T-cell (primary cell): ENCODE measurements around the gene EXOC6. TPM values are rescaled to one million over a fixed set of nuclear protein-coding genes. Genes with fewer than 3 reads are reported as not detected.
"Not testable (repeated sequence)": the region's sequence is repeated elsewhere in the genome, so short reads cannot be mapped to it uniquely, and the experiment has no call there.

Source experiments
- ATAC-seq, 4 experiments: fragments of 200-7000 bp in 3 of 4; fragments of 150-1000 bp in 1 of 4; cut with Tn5 transposase; replicated peaks in 1 of 4; 1 replicate in 3 of 4; 2 replicates in 1 of 4; pipeline ENCODE4 v1.10.0; 2021; ENCODE audit warnings: moderate library complexity in 3 of 4, mild to moderate bottlenecking in 2 of 4, moderate number of reproducible peaks in 1 of 4
- CTCF ChIA-PET, 2 donors: fragments of 300-600 bp; sonication (Branson Sonifier 250); formaldehyde crosslinking; loops; one replicate each; lab custom pipeline; 2022; ENCODE audit warnings: antibody characterized with exemption in 2 of 2; lab: Charles Lee
- POLR2A ChIA-PET, 2 donors: fragments of 300-600 bp; sonication (Branson Sonifier 250); formaldehyde crosslinking; loops; one replicate each; lab custom pipeline; 2022; ENCODE audit warnings: antibody characterized with exemption in 2 of 2; lab: Charles Lee
- DNase-seq, 35 experiments: peaks; one replicate each; pipeline versions ENCODE4 v3.0.0 to v3.0.0-alpha.2; 2013 to 2023
- H3K27ac ChIP-seq: one replicate; pipeline ENCODE4 v1.5.1; 2013; ENCODE audit warnings: low read length
- H3K27me3 ChIP-seq, 2 experiments: replicated peaks in 1 of 2; 1 replicate in 1 of 2; 2 replicates in 1 of 2; pipeline versions ENCODE4 v1.6.1 to v1.7.0; 2013; ENCODE audit warnings: low read length in 1 of 2, mixed read lengths in 1 of 2; ENCODE audit not compliant: control insufficient read depth in 2 of 2, insufficient read depth in 2 of 2; ENCODE audit errors: extremely low read depth in 1 of 2
- H3K36me3 ChIP-seq, 2 donors: 1 replicate in 1 of 2; 2 replicates in 1 of 2; pipeline versions ENCODE4 v1.6.1 to v1.7.0; 2013; ENCODE audit warnings: low read length in 1 of 2; ENCODE audit not compliant: control insufficient read depth in 2 of 2, insufficient read depth in 1 of 2; ENCODE audit errors: extremely low read depth in 1 of 2
- H3K4me1 ChIP-seq, 2 experiments: 1 replicate in 1 of 2; 2 replicates in 1 of 2; pipeline versions ENCODE4 v1.6.1 to v1.7.0; 2013; ENCODE audit warnings: low read length in 2 of 2, mixed read lengths in 1 of 2; ENCODE audit not compliant: insufficient read depth in 2 of 2, control insufficient read depth in 1 of 2; ENCODE audit errors: extremely low read depth in 1 of 2
- H3K4me3 ChIP-seq, 2 donors: 1 replicate in 1 of 2; 2 replicates in 1 of 2; pipeline versions ENCODE4 v1.5.1 to v1.7.0; 2013; ENCODE audit warnings: mild to moderate bottlenecking in 2 of 2, low read length in 1 of 2, moderate library complexity in 1 of 2; ENCODE audit not compliant: control insufficient read depth in 1 of 2; ENCODE audit errors: extremely low read depth in 1 of 2
- H3K9me3 ChIP-seq: 2 replicates; pipeline ENCODE4 v1.7.0; 2013
- H3K27ac Mint-ChIP-seq, 2 donors: one replicate each; pipeline ENCODE4 v1.8.0; 2020 to 2021; ENCODE audit warnings: mild to moderate bottlenecking in 2 of 2, mixed read lengths in 2 of 2
- H3K27me3 Mint-ChIP-seq, 2 donors: one replicate each; pipeline ENCODE4 v1.8.0; 2021 to 2022; ENCODE audit warnings: mixed read lengths in 2 of 2
- H3K36me3 Mint-ChIP-seq: one replicate; pipeline ENCODE4 v1.8.0; 2021; ENCODE audit warnings: mixed read lengths
- H3K4me1 Mint-ChIP-seq, 3 donors: one replicate each; pipeline ENCODE4 v1.8.0; 2020 to 2022; ENCODE audit warnings: mixed read lengths in 3 of 3, mild to moderate bottlenecking in 1 of 3
- H3K4me3 Mint-ChIP-seq, 3 donors: one replicate each; pipeline ENCODE4 v1.8.0; 2020 to 2022; ENCODE audit warnings: mild to moderate bottlenecking in 3 of 3, mixed read lengths in 3 of 3, moderate library complexity in 3 of 3
- H3K9me3 Mint-ChIP-seq, 3 donors: one replicate each; pipeline ENCODE4 v1.8.0; 2020 to 2022; ENCODE audit warnings: mixed read lengths in 3 of 3
- WGBS: methylation state at CpG from one replicate; pipeline ENCODE4 v1.1.5; 2013; ENCODE audit warnings: missing lambda C conversion rate; ENCODE audit not compliant: insufficient coverage; 5-methylcytosine and 5-hydroxymethylcytosine counted together
- total RNA-seq, 35 experiments: library from RNA in 6 of 35; stranded (reverse) in 6 of 35; fragments of 120-200 nt in 1 of 35; gene quantifications; one replicate each; pipeline versions ENCODE4 v1.2.1 to v1.2.4 and lab custom pipeline; 2013 to 2026

EXOC6 gene
- total RNA-seq, 5 donors from 2014 or later (not counting 1 experiment from before 2014, with no cell fraction given) = 8.7 to 13.3 (median 9.7) TPM

- Mint-ChIP-seq H3K27ac (no peak overlapping the region), H3K4me3 (no peak overlapping the region), H3K4me1 (peaks cover 0 to 8% (median 1%) of the 10 kb centered on the region in 3 donors), H3K27me3 (no peaks in the 10 kb centered on the region), H3K9me3 (no peaks in the 10 kb centered on the region), H3K36me3 (peaks cover 46% of the 10 kb centered on the region)
- no peak for DNase-seq
- POLR2A ChIA-PET = no interaction called here
- CTCF ChIA-PET = no interaction called here
- no peak for ATAC-seq
- WGBS = 79% methylated on average over 3 of the region's 3 CpGs
- H3K4me1 ChIP-seq = no peaks in the 10 kb centered on the region
- no peak overlapping the region for H3K4me3 ChIP-seq
- peaks cover 2% of the 10 kb centered on the region for H3K9me3 ChIP-seq
- no peak overlapping the region for H3K27ac ChIP-seq
- no peaks in the 10 kb centered on the region for H3K27me3 ChIP-seq
- peaks cover 4 to 6% of the 10 kb centered on the region in 2 donors for H3K36me3 ChIP-seq
These were observed 123.9 kb downstream of the EXOC6 start for GRCh38 chr10:92972066-92972870.

GRCh38 chr10:92972886-92973285 lies 124.6 kb downstream of the EXOC6 start:
- Mint-ChIP-seq H3K9me3 (no peaks in the 10 kb centered on the region), H3K4me1 (peaks cover 0 to 8% (median 1%) of the 10 kb centered on the region in 3 donors), H3K27ac (no peak overlapping the region), H3K4me3 (no peak overlapping the region), H3K36me3 (peaks cover 46% of the 10 kb centered on the region), H3K27me3 (no peaks in the 10 kb centered on the region)
- no peak overlapping the region for H3K4me3 ChIP-seq
- ATAC-seq (no peak), DNase-seq (no peak)
- no peaks in the 10 kb centered on the region for H3K27me3 ChIP-seq
- ChIA-PET POLR2A (no interaction called here), CTCF (no interaction called here)
- 92% methylated on average over 2 of the region's 2 CpGs for WGBS
- peaks cover 4 to 6% of the 10 kb centered on the region in 2 donors for H3K36me3 ChIP-seq
- H3K9me3 ChIP-seq = peaks cover 2% of the 10 kb centered on the region
- H3K4me1 ChIP-seq = no peaks in the 10 kb centered on the region
- H3K27ac ChIP-seq = no peak overlapping the region

- H3K4me3 Mint-ChIP-seq, H3K4me1 Mint-ChIP-seq, H3K27me3 ChIP-seq, POLR2A ChIA-PET, H3K9me3 ChIP-seq, H3K27ac Mint-ChIP-seq, H3K4me1 ChIP-seq, H3K4me3 ChIP-seq, DNase-seq, CTCF ChIA-PET, H3K36me3 ChIP-seq, ATAC-seq, H3K27ac ChIP-seq, H3K9me3 Mint-ChIP-seq, H3K27me3 Mint-ChIP-seq: not testable (repeated sequence)
- H3K36me3 Mint-ChIP-seq = peaks cover 36% of the 10 kb centered on the region
- WGBS = no CpG with 5 or more reads among the region's 5 CpGs
These were observed 128.0 kb downstream of the EXOC6 start for GRCh38 chr10:92976278-92976677.

GRCh38 chr10:92989250-92989649 lies 140.9 kb downstream of the EXOC6 start:
- no peaks in the 10 kb centered on the region for H3K36me3 ChIP-seq
- Mint-ChIP-seq H3K36me3 (peaks cover 21% of the 10 kb centered on the region), H3K4me1 (peaks cover 11 to 12% (median 11%) of the 10 kb centered on the region in 3 donors), H3K27me3 (no peaks in the 10 kb centered on the region), H3K27ac (no peak overlapping the region), H3K4me3 (no peak overlapping the region), H3K9me3 (no peaks in the 10 kb centered on the region)
- WGBS = no CpG with 5 or more reads among the region's 1 CpG
- ChIA-PET POLR2A (no interaction called here), CTCF (no interaction called here)
- H3K4me3 ChIP-seq = no peak overlapping the region
- DNase-seq = no peak
- no peak for ATAC-seq
- H3K27ac ChIP-seq = no peak overlapping the region
- peaks cover 0 to 9% of the 10 kb centered on the region in 2 experiments for H3K4me1 ChIP-seq
- no peaks in the 10 kb centered on the region for H3K27me3 ChIP-seq
- no peaks in the 10 kb centered on the region for H3K9me3 ChIP-seq

GRCh38 chr10:92990615-92991014 lies 142.3 kb downstream of the EXOC6 start:
- DNase-seq (no peak), ATAC-seq (no peak)
- H3K36me3 Mint-ChIP-seq = peaks cover 9% of the 10 kb centered on the region
- Histone ChIP-seq H3K27me3 (no peaks in the 10 kb centered on the region), H3K36me3 (no peaks in the 10 kb centered on the region), H3K4me3 (no peak overlapping the region), H3K9me3 (no peaks in the 10 kb centered on the region), H3K4me1 (peaks cover 0 to 9% of the 10 kb centered on the region in 2 experiments), H3K27ac (no peak overlapping the region)
- no peaks in the 10 kb centered on the region for H3K9me3 Mint-ChIP-seq
- POLR2A ChIA-PET = no interaction called here
- no peaks in the 10 kb centered on the region for H3K27me3 Mint-ChIP-seq
- CTCF ChIA-PET = no interaction called here
- H3K27ac Mint-ChIP-seq = no peak overlapping the region
- H3K4me3 Mint-ChIP-seq = no peak overlapping the region
- WGBS = no CpG with 5 or more reads among the region's 1 CpG
- H3K4me1 Mint-ChIP-seq = peaks cover 11 to 12% (median 11%) of the 10 kb centered on the region in 3 donors

- Mint-ChIP-seq H3K36me3 (peaks cover 8% of the 10 kb centered on the region), H3K4me3 (no peak overlapping the region), H3K27ac (no peak overlapping the region), H3K27me3 (no peaks in the 10 kb centered on the region), H3K4me1 (peaks cover 11 to 12% (median 11%) of the 10 kb centered on the region in 3 donors), H3K9me3 (no peaks in the 10 kb centered on the region)
- Histone ChIP-seq H3K27ac (no peak overlapping the region), H3K27me3 (no peaks in the 10 kb centered on the region), H3K4me1 (peaks cover 0 to 9% of the 10 kb centered on the region in 2 experiments), H3K36me3 (no peaks in the 10 kb centered on the region), H3K9me3 (no peaks in the 10 kb centered on the region), H3K4me3 (no peak overlapping the region)
- CTCF ChIA-PET = no interaction called here
- no CpG with 5 or more reads among the region's 2 CpGs for WGBS
- ATAC-seq = no peak
- no peak for DNase-seq
- POLR2A ChIA-PET = no interaction called here
These were observed 143.2 kb downstream of the EXOC6 start for GRCh38 chr10:92991513-92991912.
